Astrocyte (in vitro differentiated cells and primary cell): ENCODE measurements around the gene GRM4. TPM values are rescaled to one million over a fixed set of nuclear protein-coding genes. Genes with fewer than 3 reads are reported as not detected.
A peak's percentile ranks its signal among the peaks of the same experiment; 100 is the strongest.

Source experiments
- DNase-seq: peaks from one replicate; pipeline ENCODE4 v3.0.0-alpha.2; 2010; ENCODE audit warnings: low read depth
- FAIRE-seq: peaks from 2 replicates; lab custom pipeline; 2011; peaks lifted over from hg19 to GRCh38; lab: Jason Lieb, UNC
- H2AFZ ChIP-seq: 2 replicates; pipeline ENCODE4 v1.6.0; 2012; ENCODE audit warnings: low read depth, low read length, inconsistent platforms
- H3K27ac ChIP-seq: 2 replicates; pipeline ENCODE4 v1.5.1; 2011; ENCODE audit warnings: low read depth, low read length, inconsistent platforms
- H3K27me3 ChIP-seq: 2 replicates; pipeline ENCODE4 v1.6.0; 2011; ENCODE audit warnings: low read length, inconsistent platforms; ENCODE audit not compliant: insufficient read depth
- H3K36me3 ChIP-seq: 2 replicates; pipeline ENCODE4 v1.5.1; 2011; ENCODE audit warnings: low read length, inconsistent platforms; ENCODE audit not compliant: insufficient read depth
- H3K4me1 ChIP-seq: 2 replicates; pipeline ENCODE4 v1.5.1; 2011; ENCODE audit warnings: low read length, inconsistent platforms; ENCODE audit not compliant: insufficient read depth
- H3K4me2 ChIP-seq: 2 replicates; pipeline ENCODE4 v1.6.0; 2012; ENCODE audit warnings: low read length, inconsistent platforms
- H3K4me3 ChIP-seq: 2 replicates; pipeline ENCODE4 v1.5.1; 2011; ENCODE audit warnings: low read depth, mild to moderate bottlenecking, low read length, inconsistent platforms; ENCODE audit not compliant: insufficient read depth
- H3K79me2 ChIP-seq: 2 replicates; pipeline ENCODE4 v1.6.0; 2012; ENCODE audit warnings: mild to moderate bottlenecking, low read length, inconsistent platforms; ENCODE audit not compliant: insufficient read depth
- H3K9ac ChIP-seq: 2 replicates; pipeline ENCODE4 v1.6.0; 2012; ENCODE audit warnings: mild to moderate bottlenecking, low read length, inconsistent platforms
- H3K9me3 ChIP-seq: 2 replicates; pipeline ENCODE4 v1.5.1; 2012; ENCODE audit warnings: low read depth, mild to moderate bottlenecking, low read length, inconsistent platforms; ENCODE audit not compliant: insufficient read depth
- H4K20me1 ChIP-seq: 2 replicates; pipeline ENCODE4 v1.6.0; 2012; ENCODE audit warnings: low read length, inconsistent platforms; ENCODE audit not compliant: insufficient read depth
- H3K27ac Mint-ChIP-seq: one replicate; pipeline ENCODE4 v1.8.0; 2021; ENCODE audit warnings: mild to moderate bottlenecking, mixed read lengths; ENCODE audit not compliant: unreplicated experiment
- H3K27me3 Mint-ChIP-seq: one replicate; pipeline ENCODE4 v1.8.0; 2021; ENCODE audit warnings: low read depth, mixed read lengths; ENCODE audit not compliant: unreplicated experiment
- H3K36me3 Mint-ChIP-seq: one replicate; pipeline ENCODE4 v1.8.0; 2021; ENCODE audit warnings: low read depth, mixed read lengths; ENCODE audit not compliant: unreplicated experiment
- H3K4me1 Mint-ChIP-seq: one replicate; pipeline ENCODE4 v1.8.0; 2021; ENCODE audit warnings: low read depth, mixed read lengths; ENCODE audit not compliant: unreplicated experiment
- H3K4me3 Mint-ChIP-seq: one replicate; pipeline ENCODE4 v1.8.0; 2021; ENCODE audit warnings: mild to moderate bottlenecking, moderate library complexity, mixed read lengths; ENCODE audit not compliant: unreplicated experiment
- H3K9me3 Mint-ChIP-seq: one replicate; pipeline ENCODE4 v1.8.0; 2021; ENCODE audit warnings: mild to moderate bottlenecking, mixed read lengths; ENCODE audit not compliant: unreplicated experiment
- EZH2 ChIP-seq: IDR thresholded peaks from 2 replicates; pipeline ENCODE4 v1.6.1; 2012; ENCODE audit warnings: mild to moderate bottlenecking, low read length, inconsistent platforms; ENCODE audit not compliant: insufficient read depth
- total RNA-seq: library from RNA; stranded (reverse); gene quantifications from 2 replicates; pipeline ENCODE4 v1.2.1, GENCODE V29; 2021
- TF ChIP-seq, protein P1 (sequence below): IDR thresholded peaks from 2 replicates; pipeline ENCODE4 v1.5.1; 2011; ENCODE audit warnings: low read depth, mild to moderate bottlenecking, inconsistent platforms, low read length, moderate library complexity; ENCODE audit not compliant: insufficient read depth

GRM4 gene
- total RNA-seq, 1 donor from 2014 or later, result 0.30 TPM

- peak; percentile 96 for FAIRE-seq
- H3K27ac Mint-ChIP-seq, result no peak overlapping the region
- H3K9me3 Mint-ChIP-seq, result no peaks in the 10 kb centered on the region
These were observed 73.2 kb downstream of the GRM4 start for GRCh38 chr6:34072727-34073126.

GRCh38 chr6:34071884-34072379 is 74.0 kb downstream of the GRM4 start:
- H3K4me1 ChIP-seq, result no peaks in the 10 kb centered on the region
- no peaks in the 10 kb centered on the region for H4K20me1 ChIP-seq
- Mint-ChIP-seq H3K4me1 (no peaks in the 10 kb centered on the region), H3K9me3 (no peaks in the 10 kb centered on the region), H3K27ac (no peak overlapping the region), H3K36me3 (no peaks in the 10 kb centered on the region), H3K27me3 (peaks cover 21% of the 10 kb centered on the region), H3K4me3 (no peak overlapping the region)
- H3K79me2 ChIP-seq, result no peaks in the 10 kb centered on the region
- H3K9me3 ChIP-seq, result peaks cover 4% of the 10 kb centered on the region
- no peak for DNase-seq
- H2AFZ ChIP-seq, result no peak overlapping the region
- TF ChIP-seq EZH2, result no peak
- no peak overlapping the region for H3K4me3 ChIP-seq
- peaks cover 4% of the 10 kb centered on the region for H3K27me3 ChIP-seq
- FAIRE-seq, result peak; percentile 96
- no peak overlapping the region for H3K27ac ChIP-seq
- H3K4me2 ChIP-seq, result no peak overlapping the region
- H3K9ac ChIP-seq, result no peak overlapping the region
- no peaks in the 10 kb centered on the region for H3K36me3 ChIP-seq

More at GRCh38 chr6:34072727-34073126, 73.2 kb downstream of the GRM4 start:
- DNase-seq, result no peak
- H3K79me2 ChIP-seq, result no peaks in the 10 kb centered on the region
- peaks cover 4% of the 10 kb centered on the region for H3K9me3 ChIP-seq
- no peaks in the 10 kb centered on the region for H4K20me1 ChIP-seq
- Mint-ChIP-seq H3K4me3 (no peak overlapping the region), H3K27me3 (peaks cover 17% of the 10 kb centered on the region), H3K4me1 (no peaks in the 10 kb centered on the region), H3K36me3 (no peaks in the 10 kb centered on the region)
- H3K27ac ChIP-seq, result no peak overlapping the region
- no peak overlapping the region for H3K4me3 ChIP-seq
- H2AFZ ChIP-seq, result no peak overlapping the region
- no peak overlapping the region for H3K4me2 ChIP-seq
- no peaks in the 10 kb centered on the region for H3K4me1 ChIP-seq
- H3K9ac ChIP-seq, result no peak overlapping the region
- peaks cover under 1% of the 10 kb centered on the region for H3K27me3 ChIP-seq
- no peaks in the 10 kb centered on the region for H3K36me3 ChIP-seq
- no peak for TF ChIP-seq EZH2
- TF ChIP-seq, protein P1, sequence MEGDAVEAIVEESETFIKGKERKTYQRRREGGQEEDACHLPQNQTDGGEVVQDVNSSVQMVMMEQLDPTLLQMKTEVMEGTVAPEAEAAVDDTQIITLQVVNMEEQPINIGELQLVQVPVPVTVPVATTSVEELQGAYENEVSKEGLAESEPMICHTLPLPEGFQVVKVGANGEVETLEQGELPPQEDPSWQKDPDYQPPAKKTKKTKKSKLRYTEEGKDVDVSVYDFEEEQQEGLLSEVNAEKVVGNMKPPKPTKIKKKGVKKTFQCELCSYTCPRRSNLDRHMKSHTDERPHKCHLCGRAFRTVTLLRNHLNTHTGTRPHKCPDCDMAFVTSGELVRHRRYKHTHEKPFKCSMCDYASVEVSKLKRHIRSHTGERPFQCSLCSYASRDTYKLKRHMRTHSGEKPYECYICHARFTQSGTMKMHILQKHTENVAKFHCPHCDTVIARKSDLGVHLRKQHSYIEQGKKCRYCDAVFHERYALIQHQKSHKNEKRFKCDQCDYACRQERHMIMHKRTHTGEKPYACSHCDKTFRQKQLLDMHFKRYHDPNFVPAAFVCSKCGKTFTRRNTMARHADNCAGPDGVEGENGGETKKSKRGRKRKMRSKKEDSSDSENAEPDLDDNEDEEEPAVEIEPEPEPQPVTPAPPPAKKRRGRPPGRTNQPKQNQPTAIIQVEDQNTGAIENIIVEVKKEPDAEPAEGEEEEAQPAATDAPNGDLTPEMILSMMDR, result no peak

DNA sequence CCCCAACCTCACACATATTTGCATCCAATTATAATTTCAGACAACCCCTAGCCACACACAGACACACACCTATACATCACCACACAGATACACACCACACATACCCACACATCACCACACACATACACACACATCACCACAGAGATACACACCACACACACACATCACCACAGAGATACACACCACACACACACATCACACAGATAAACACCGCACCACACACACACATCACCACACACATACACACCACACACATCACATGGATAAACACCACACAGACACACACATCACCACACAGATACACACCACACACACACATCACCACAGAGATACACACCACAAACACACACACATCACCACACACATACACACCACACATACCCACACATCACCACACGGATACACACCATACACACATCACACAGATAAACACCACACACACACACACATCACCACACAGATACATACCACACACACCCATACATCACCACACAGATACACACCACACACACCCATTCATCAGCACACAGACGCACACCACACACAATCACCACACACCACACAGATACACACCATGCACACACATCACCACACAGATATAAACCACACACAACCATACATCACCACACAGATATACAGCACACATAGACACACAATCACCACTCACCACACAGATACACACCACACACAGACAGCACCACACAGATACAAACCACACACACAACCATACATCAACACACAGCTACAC is 74.6 kb downstream of the GRM4 start:
- Histone ChIP-seq H3K4me1 (no peaks in the 10 kb centered on the region), H3K27ac (no peak overlapping the region), H4K20me1 (no peaks in the 10 kb centered on the region), H3K4me2 (no peak overlapping the region), H3K79me2 (no peaks in the 10 kb centered on the region), H3K9ac (no peak overlapping the region), H3K9me3 (peaks cover 4% of the 10 kb centered on the region), H3K36me3 (no peaks in the 10 kb centered on the region), H3K27me3 (peaks cover 10% of the 10 kb centered on the region), H3K4me3 (no peak overlapping the region), H2AFZ (no peak overlapping the region)
- no peak for DNase-seq
- no peaks in the 10 kb centered on the region for H3K9me3 Mint-ChIP-seq
- peak; percentile 78 for FAIRE-seq
- peaks cover 25% of the 10 kb centered on the region for H3K27me3 Mint-ChIP-seq
- H3K27ac Mint-ChIP-seq, result no peak overlapping the region
- no peak overlapping the region for H3K4me3 Mint-ChIP-seq
- TF ChIP-seq, protein P1, result no peak
- no peak for TF ChIP-seq EZH2
- H3K36me3 Mint-ChIP-seq, result no peaks in the 10 kb centered on the region
- no peaks in the 10 kb centered on the region for H3K4me1 Mint-ChIP-seq
